Measurements from ENCODE around the gene SCP2. TPM values are rescaled to one million over a fixed set of nuclear protein-coding genes. Genes with fewer than 3 reads are reported as not detected.

SCP2 gene
- total and polyA plus RNA-seq, 2 experiments from 2014 or later: 131 to 236 TPM

DNA sequence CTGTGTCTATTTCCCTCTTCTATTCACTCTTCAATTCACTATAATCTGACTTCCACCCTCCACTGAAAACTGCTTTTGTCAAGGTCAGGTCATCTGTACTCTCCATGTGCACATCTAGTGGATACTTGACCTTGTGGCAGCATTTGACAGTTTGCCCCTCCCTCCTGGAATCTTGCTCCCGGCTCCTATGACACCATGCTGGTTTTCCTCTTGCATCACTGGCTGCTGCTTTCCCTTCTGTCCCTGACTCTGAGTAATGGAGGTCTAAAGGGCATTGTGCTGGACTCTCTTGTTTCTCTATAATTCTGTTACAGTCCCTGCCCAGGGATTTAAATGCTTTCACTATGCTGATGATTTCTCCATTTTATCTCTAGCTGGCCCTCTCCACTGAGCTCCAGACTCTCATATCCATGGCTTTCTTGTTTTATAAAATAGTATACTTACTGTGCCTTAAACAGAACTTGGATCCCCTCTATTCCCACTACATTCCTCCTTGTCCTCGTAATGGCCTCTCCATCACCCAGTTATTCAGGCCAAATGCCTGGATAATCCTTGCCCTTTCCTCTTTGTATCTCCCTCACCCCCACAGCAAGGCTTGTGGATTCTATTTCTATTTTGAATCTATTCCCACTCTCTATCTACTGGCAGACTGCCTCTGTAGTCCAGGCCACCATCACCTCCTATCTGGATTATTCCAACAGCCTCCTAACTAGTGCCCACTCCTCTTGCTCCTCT, 98.1 kb downstream of the SCP2 start:
- Histone ChIP-seq H3K4me3 (no peak overlapping the region), H3K4me1 (ENCODE audit: low read depth) (peaks cover 34% of the 10 kb centered on the region), H3K9me3 (ENCODE audit: low read depth) (no peaks in the 10 kb centered on the region), H3K27me3 (no peaks in the 10 kb centered on the region), H3K36me3 (peaks cover 4% of the 10 kb centered on the region), H3K27ac (peak overlapping the region; percentile 89)
- TF ChIP-seq, protein P1, sequence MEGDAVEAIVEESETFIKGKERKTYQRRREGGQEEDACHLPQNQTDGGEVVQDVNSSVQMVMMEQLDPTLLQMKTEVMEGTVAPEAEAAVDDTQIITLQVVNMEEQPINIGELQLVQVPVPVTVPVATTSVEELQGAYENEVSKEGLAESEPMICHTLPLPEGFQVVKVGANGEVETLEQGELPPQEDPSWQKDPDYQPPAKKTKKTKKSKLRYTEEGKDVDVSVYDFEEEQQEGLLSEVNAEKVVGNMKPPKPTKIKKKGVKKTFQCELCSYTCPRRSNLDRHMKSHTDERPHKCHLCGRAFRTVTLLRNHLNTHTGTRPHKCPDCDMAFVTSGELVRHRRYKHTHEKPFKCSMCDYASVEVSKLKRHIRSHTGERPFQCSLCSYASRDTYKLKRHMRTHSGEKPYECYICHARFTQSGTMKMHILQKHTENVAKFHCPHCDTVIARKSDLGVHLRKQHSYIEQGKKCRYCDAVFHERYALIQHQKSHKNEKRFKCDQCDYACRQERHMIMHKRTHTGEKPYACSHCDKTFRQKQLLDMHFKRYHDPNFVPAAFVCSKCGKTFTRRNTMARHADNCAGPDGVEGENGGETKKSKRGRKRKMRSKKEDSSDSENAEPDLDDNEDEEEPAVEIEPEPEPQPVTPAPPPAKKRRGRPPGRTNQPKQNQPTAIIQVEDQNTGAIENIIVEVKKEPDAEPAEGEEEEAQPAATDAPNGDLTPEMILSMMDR (IDR thresholded peaks at IDR 0.05; ENCODE audit: low read depth, low read length): no peak
- peak; percentile 83 to 94 for DNase-seq (ENCODE audit: low read depth in 1 of 2, low spot score in 1 of 2)

DNA sequence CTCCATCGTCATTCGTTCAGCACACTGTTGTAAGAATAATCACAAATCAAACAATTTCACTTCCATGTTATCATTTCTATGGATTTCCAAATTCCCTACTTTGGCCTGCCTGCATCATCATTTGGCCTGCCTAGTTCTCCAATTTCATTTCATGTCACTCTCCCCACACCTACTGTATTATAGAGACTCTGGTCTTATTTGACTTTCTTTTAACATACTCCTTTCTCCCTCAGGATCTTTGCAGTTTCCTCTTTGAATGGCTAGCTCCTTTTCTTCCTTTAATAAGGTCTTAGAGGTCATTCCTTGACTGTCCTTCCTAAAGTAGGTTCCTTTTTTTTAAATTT, 98.7 kb downstream of the SCP2 start:
- no peaks in the 10 kb centered on the region for H3K27me3 ChIP-seq
- no peak overlapping the region for H3K4me3 ChIP-seq
- no peak for DNase-seq (ENCODE audit: low read depth in 1 of 2, low spot score in 1 of 2)
- peaks cover 4% of the 10 kb centered on the region for H3K36me3 ChIP-seq
- no peaks in the 10 kb centered on the region for H3K9me3 ChIP-seq (ENCODE audit: low read depth)
- TF ChIP-seq, protein P1 (IDR thresholded peaks at IDR 0.05; ENCODE audit: low read depth, low read length): no peak
- H3K4me1 ChIP-seq (ENCODE audit: low read depth): peaks cover 34% of the 10 kb centered on the region
- peak overlapping the region; percentile 89 for H3K27ac ChIP-seq

DNA sequence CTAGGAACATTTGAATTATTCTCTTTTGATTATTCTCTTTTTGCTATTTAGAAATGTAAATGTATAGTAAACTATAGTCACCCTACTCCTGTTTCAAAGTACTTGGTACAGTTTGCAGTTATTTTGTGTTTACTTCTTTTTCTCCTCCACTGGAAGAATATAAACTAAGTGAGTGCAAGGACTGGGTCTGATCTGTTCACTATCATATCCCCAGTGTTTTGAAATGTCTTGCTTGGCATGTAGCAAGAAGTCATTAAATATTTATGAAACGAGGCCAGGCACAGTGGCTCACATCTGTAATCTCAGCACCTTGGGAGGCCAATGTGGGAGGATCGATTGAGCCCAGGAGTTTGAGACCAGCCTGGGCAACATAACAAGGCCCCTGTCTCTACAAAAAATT, 99.2 kb downstream of the SCP2 start:
- no peak for DNase-seq (ENCODE audit: low read depth in 1 of 2, low spot score in 1 of 2)
- H3K27ac ChIP-seq: peak overlapping the region; percentile 89
- no peak overlapping the region for H3K4me3 ChIP-seq
- no peaks in the 10 kb centered on the region for H3K9me3 ChIP-seq (ENCODE audit: low read depth)
- TF ChIP-seq, protein P1 (IDR thresholded peaks at IDR 0.05; ENCODE audit: low read depth, low read length): no peak
- no peaks in the 10 kb centered on the region for H3K27me3 ChIP-seq
- peaks cover 4% of the 10 kb centered on the region for H3K36me3 ChIP-seq
- H3K4me1 ChIP-seq (ENCODE audit: low read depth): peaks cover 34% of the 10 kb centered on the region

DNA sequence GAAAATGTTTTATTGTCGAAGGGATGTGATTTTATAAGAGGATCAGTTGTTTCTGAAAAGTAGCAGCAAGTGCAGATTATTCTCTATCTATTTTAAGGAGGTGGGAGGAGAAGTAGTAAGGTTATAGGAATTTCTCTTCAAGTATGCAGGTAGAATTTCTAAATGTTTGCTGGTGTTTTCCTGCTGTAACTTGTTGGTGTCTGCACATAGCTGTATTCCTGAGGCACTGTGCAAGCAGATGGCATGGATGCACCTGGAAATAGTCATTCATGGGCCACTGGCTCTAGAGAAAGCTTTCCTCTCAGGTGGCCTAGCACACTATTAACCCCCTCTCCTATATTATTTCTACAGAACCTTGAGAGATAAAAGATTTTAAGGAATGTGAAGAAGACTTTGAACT, 104.7 kb downstream of the SCP2 start:
- Histone ChIP-seq H3K27ac (no peak overlapping the region), H3K27me3 (no peaks in the 10 kb centered on the region), H3K4me1 (ENCODE audit: low read depth) (peaks cover 4% of the 10 kb centered on the region), H3K9me3 (ENCODE audit: low read depth) (no peaks in the 10 kb centered on the region), H3K36me3 (peaks cover 4% of the 10 kb centered on the region), H3K4me3 (no peak overlapping the region)
- no peak for DNase-seq (ENCODE audit: low read depth in 1 of 2, low spot score in 1 of 2)
- TF ChIP-seq, protein P1 (IDR thresholded peaks at IDR 0.05; ENCODE audit: low read depth, low read length): no peak

DNA sequence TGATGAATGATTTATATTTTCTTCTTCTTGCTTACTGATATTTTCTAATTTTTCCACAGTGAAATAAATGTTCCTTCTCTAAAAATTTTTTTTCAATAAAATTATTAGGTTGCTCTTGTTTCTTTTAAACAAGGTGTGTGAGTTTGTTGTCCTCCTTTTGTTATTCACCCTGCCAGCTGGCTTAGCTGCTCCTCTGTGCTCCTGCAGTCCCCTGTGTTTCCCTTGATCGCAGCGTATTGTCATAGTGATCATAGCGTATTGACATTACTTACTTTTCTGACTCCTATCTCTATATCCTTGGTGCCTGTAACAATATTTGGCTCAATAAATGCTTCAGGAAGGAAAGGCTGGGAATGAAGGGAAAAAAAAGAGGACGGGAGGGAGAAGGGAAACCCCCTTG, 110.1 kb downstream of the SCP2 start:
- TF ChIP-seq, protein P1 (IDR thresholded peaks at IDR 0.05; ENCODE audit: low read depth, low read length): no peak
- Histone ChIP-seq H3K4me1 (ENCODE audit: low read depth) (no peaks in the 10 kb centered on the region), H3K27ac (no peak overlapping the region), H3K27me3 (no peaks in the 10 kb centered on the region), H3K4me3 (no peak overlapping the region), H3K36me3 (peaks cover 6% of the 10 kb centered on the region), H3K9me3 (ENCODE audit: low read depth) (no peaks in the 10 kb centered on the region)
- no peak for DNase-seq (ENCODE audit: low read depth in 1 of 2, low spot score in 1 of 2)
